K562 (cell line): Measurements from ENCODE around the gene UQCRC2. TPM values are rescaled to one million over a fixed set of nuclear protein-coding genes. Genes with fewer than 3 reads are reported as not detected.
A peak's percentile ranks its signal among the peaks of the same experiment; 100 is the strongest.

Source experiments
- ATAC-seq: fragments of 200-7000 bp; cut with Tn5 transposase; 3 replicates; pipeline ENCODE4 v1.9.1; 2020; ENCODE audit warnings: moderate library complexity
- BruUV-seq: library from RNA; stranded (reverse); fragments of 400-500 nt; replicated peaks from 2 replicates; lab custom pipeline; 2021; lab: Mats Ljungman, UMichigan
- CTCF ChIA-PET: fragments of 300-600 bp; formaldehyde crosslinking; extraction: SDS; loops from one replicate; lab custom pipeline; 2021; ENCODE audit warnings: low intra/inter-chr PET ratio; lab: Yijun Ruan, JAX
- POLR2A ChIA-PET: fragments of 300-600, 350-650 bp; sonication (Branson Sonifier 250); formaldehyde crosslinking; extraction: SDS; loops from one replicate; lab custom pipeline; 2021; ENCODE audit warnings: antibody characterized with exemption, inconsistent platforms; lab: Yijun Ruan, JAX
- DNase-seq, 4 experiments: peaks; one replicate each; pipeline versions ENCODE4 v3.0.0 to v3.0.0-alpha.2; 2011 to 2018; ENCODE audit warnings: low spot score in 3 of 4, mixed read lengths in 3 of 4; ENCODE audit errors: extremely low read depth in 1 of 4
- FAIRE-seq: peaks from 2 replicates; lab custom pipeline; 2011; peaks lifted over from hg19 to GRCh38; lab: Jason Lieb, UNC
- H2AFZ ChIP-seq: 2 replicates; pipeline ENCODE4 v1.6.0; 2011; ENCODE audit warnings: low read depth, low read length, control low read depth, inconsistent platforms
- H3K27ac ChIP-seq: fragments of 200-600 bp; 3 replicates; pipeline ENCODE4 v1.8.0; 2011; ENCODE audit warnings: low read depth, mild to moderate bottlenecking, control low read depth, inconsistent platforms, low read length, moderate library complexity, mixed read lengths; ENCODE audit errors: extremely low read depth
- H3K27me3 ChIP-seq, 2 experiments: fragments of 300-600 bp in 1 of 2; 2 replicates in 1 of 2; 3 replicates in 1 of 2; pipeline versions ENCODE4 v1.6.0 to v1.8.0; 2011; ENCODE audit warnings: inconsistent platforms in 2 of 2, low read length in 2 of 2, mild to moderate bottlenecking in 1 of 2, mixed read lengths in 1 of 2, moderate library complexity in 1 of 2; ENCODE audit not compliant: control insufficient read depth in 2 of 2, insufficient read depth in 2 of 2
- H3K36me3 ChIP-seq: fragments of 300-600 bp; 3 replicates; pipeline ENCODE4 v1.8.0; 2011; ENCODE audit warnings: mild to moderate bottlenecking, low read length, inconsistent platforms; ENCODE audit not compliant: control insufficient read depth, insufficient read depth
- H3K4me1 ChIP-seq, 2 experiments: fragments of 200-600 bp in 1 of 2; replicated peaks in 1 of 2; 2 replicates in 1 of 2; 3 replicates in 1 of 2; pipeline versions ENCODE4 v1.5.1 to v1.8.0; 2011; ENCODE audit warnings: inconsistent platforms in 2 of 2, low read length in 2 of 2, mild to moderate bottlenecking in 1 of 2, mixed read lengths in 1 of 2, moderate library complexity in 1 of 2; ENCODE audit not compliant: control insufficient read depth in 2 of 2, insufficient read depth in 2 of 2
- H3K4me2 ChIP-seq: 2 replicates; pipeline ENCODE4 v1.6.1; 2011; ENCODE audit warnings: low read length, control low read depth, inconsistent platforms, mixed read lengths; ENCODE audit not compliant: insufficient read depth
- H3K4me3 ChIP-seq: fragments of 200-600 bp; sonication (generic), shearing (Covaris generic); 2 replicates; pipeline ENCODE4 v1.5.1; 2016; ENCODE audit warnings: control low read depth, inconsistent platforms
- H3K79me2 ChIP-seq: fragments of 200-600 bp; 3 replicates; pipeline ENCODE4 v1.8.0; 2011; ENCODE audit warnings: low read length, inconsistent platforms; ENCODE audit not compliant: control insufficient read depth, insufficient read depth
- H3K9ac ChIP-seq, 2 experiments: 2 replicates each; pipeline versions ENCODE4 v1.6.0 to v1.6.1; 2011; ENCODE audit warnings: low read depth in 2 of 2, low read length in 2 of 2, control low read depth in 1 of 2, inconsistent platforms in 1 of 2, mild to moderate bottlenecking in 1 of 2, mixed read lengths in 1 of 2; ENCODE audit not compliant: insufficient read depth in 1 of 2
- H3K9me1 ChIP-seq: one replicate; pipeline ENCODE4 v1.6.0; 2011; ENCODE audit warnings: inconsistent platforms, mild to moderate bottlenecking, low read length, moderate library complexity; ENCODE audit not compliant: control insufficient read depth, insufficient read depth
- H3K9me3 ChIP-seq: replicated peaks from 2 replicates; pipeline ENCODE4 v1.5.1; 2011; ENCODE audit warnings: low read depth, low read length, inconsistent platforms; ENCODE audit not compliant: control insufficient read depth, insufficient read depth
- H4K20me1 ChIP-seq: replicated peaks from 2 replicates; pipeline ENCODE4 v1.6.1; 2011; ENCODE audit warnings: low read length, inconsistent platforms, mixed read lengths; ENCODE audit not compliant: control insufficient read depth, insufficient read depth
- ARNT ChIP-seq, 2 experiments: fragments of 450-650 bp; IDR thresholded peaks; 2 replicates each; pipeline ENCODE4 v1.6.1; 2016; ENCODE audit warnings: mild to moderate bottlenecking in 1 of 2
- ELF2 ChIP-seq: fragments of 250-450 bp; sonication (Bioruptor Pico); IDR thresholded peaks from 2 replicates; pipeline ENCODE4 v1.5.0; 2021; ENCODE audit warnings: mild to moderate bottlenecking
- GTF2E2 ChIP-seq: fragments of 200-800 bp; sonication (Bioruptor generic); IDR thresholded peaks from 2 replicates; pipeline ENCODE4 v1.6.1; 2016; ENCODE audit warnings: missing genetic modification characterization, missing compliant biosample characterization
- HDAC1 ChIP-seq, 2 experiments: fragments of 450-650 bp; IDR thresholded peaks; 2 replicates each; pipeline ENCODE4 v1.6.1; 2016 to 2017; ENCODE audit warnings: inconsistent platforms in 1 of 2, mild to moderate bottlenecking in 1 of 2, moderate library complexity in 1 of 2
- HDGF ChIP-seq: fragments of 450-650 bp; IDR thresholded peaks from 2 replicates; pipeline ENCODE4 v1.6.1; 2016
- HMG20B ChIP-seq: fragments of 250-450 bp; sonication (Bioruptor Pico); IDR thresholded peaks from 2 replicates; pipeline ENCODE4 v1.5.0; 2021; ENCODE audit warnings: mild to moderate bottlenecking
- HNRNPLL ChIP-seq: fragments of 200-400 bp; formaldehyde crosslinking; IDR thresholded peaks from 2 replicates; pipeline ENCODE4 v1.6.1; 2017; ENCODE audit warnings: low read length, low read depth, mild to moderate bottlenecking; ENCODE audit not compliant: poor library complexity, severe bottlenecking
- PHB2 ChIP-seq: fragments of 450-650 bp; IDR thresholded peaks from 2 replicates; pipeline ENCODE4 v1.6.1; 2017; ENCODE audit warnings: low read depth
- PRMT5 ChIP-seq: sonication (generic); formaldehyde crosslinking; IDR thresholded peaks from 2 replicates; pipeline ENCODE4 v1.5.0; 2020; ENCODE audit warnings: missing genetic modification reagents
- SMAD4 ChIP-seq: fragments of 250-450 bp; sonication (Bioruptor Pico); conservative IDR thresholded peaks from 2 replicates; pipeline ENCODE4 v1.8.0; 2021; ENCODE audit warnings: inconsistent platforms, mild to moderate bottlenecking, moderate library complexity
- TARDBP ChIP-seq: fragments of 450-650 bp; IDR thresholded peaks from 2 replicates; pipeline ENCODE4 v1.6.1; 2016
- TBL1XR1 ChIP-seq, 2 experiments: IDR thresholded peaks; 2 replicates each; pipeline ENCODE4 v1.6.1; 2012; ENCODE audit warnings: improper control_type of control experiment in 2 of 2, low read length in 2 of 2, mild to moderate bottlenecking in 1 of 2
- ZBTB7A ChIP-seq: IDR thresholded peaks from 2 replicates; pipeline ENCODE4 v1.6.1; 2011; ENCODE audit warnings: low read depth, mild to moderate bottlenecking, low read length, moderate library complexity, borderline replicate concordance; ENCODE audit not compliant: control insufficient read depth
- ZNF778 ChIP-seq: fragments of 450-650 bp; formaldehyde crosslinking; IDR thresholded peaks from 2 replicates; pipeline ENCODE4 v1.4.0; 2020; ENCODE audit warnings: mild to moderate bottlenecking, moderate library complexity
- WGBS: fragments of 100-300 bp; shearing (Covaris generic); methylation state at CpG from one replicate; pipeline ENCODE4 v1.1.6; 2016; ENCODE audit warnings: low coverage, mixed read lengths; ENCODE audit not compliant: insufficient coverage; ENCODE audit errors: missing lambda C conversion rate; 5-methylcytosine and 5-hydroxymethylcytosine counted together
- in situ Hi-C: fragments of 300-500 bp; cut with MboI; formaldehyde crosslinking; loops from 4 replicates; pipeline ENCODE4 v1.15.0; 2018; ENCODE audit warnings: inconsistent platforms, mixed read lengths
- intact Hi-C: fragments of 100-400 bp; cut with micrococcal nuclease; formaldehyde crosslinking; loops from 2 replicates; pipeline ENCODE4 v1.14.2; 2022
- polyA plus RNA-seq, 8 experiments: library from polyadenylated mRNA; depleted of rRNA in 4 of 8; stranded (reverse) in 5 of 8; unstranded in 3 of 8; fragments of >200 nt; fragmentation: Nextera tagmentation in 2 of 8; fragmentation: Illumina TruSeq in 1 of 8; extraction: Ambion mirVana in 2 of 8; extraction: Trizol in 1 of 8; gene quantifications; 2 replicates each; pipeline versions ENCODE4 v1.2.1 to v1.2.3, GENCODE V29; 2011 to 2014; ENCODE audit warnings: inconsistent platforms in 1 of 8, missing spikeins in 1 of 8
- total RNA-seq, 7 experiments: library from RNA; depleted of rRNA in 6 of 7; stranded (reverse); fragments of >200 nt in 6 of 7; fragmentation: Illumina TruSeq in 2 of 7; extraction: Trizol in 2 of 7; gene quantifications; 2 replicates each; pipeline versions ENCODE4 v1.2.1 to v1.2.3, GENCODE V29; 2011 to 2021; ENCODE audit warnings: low replicate concordance in 1 of 7
- TF ChIP-seq, protein P1 (sequence below): fragments of 250-450 bp; sonication (Bioruptor Pico); IDR thresholded peaks from 2 replicates; pipeline ENCODE4 v1.5.0; 2020; ENCODE audit warnings: mild to moderate bottlenecking, borderline replicate concordance
- TF ChIP-seq, protein P2 (sequence below), 2 experiments: fragments of 450-650 bp; IDR thresholded peaks; 2 replicates each; pipeline ENCODE4 v1.6.1; 2016

The UQCRC2 gene
- total and polyA plus RNA-seq, 9 of the 15 experiments (the other 6 are each of a cell fraction or from before 2014, with no cell fraction given) = 177 to 516 (median 319) TPM

DNA sequence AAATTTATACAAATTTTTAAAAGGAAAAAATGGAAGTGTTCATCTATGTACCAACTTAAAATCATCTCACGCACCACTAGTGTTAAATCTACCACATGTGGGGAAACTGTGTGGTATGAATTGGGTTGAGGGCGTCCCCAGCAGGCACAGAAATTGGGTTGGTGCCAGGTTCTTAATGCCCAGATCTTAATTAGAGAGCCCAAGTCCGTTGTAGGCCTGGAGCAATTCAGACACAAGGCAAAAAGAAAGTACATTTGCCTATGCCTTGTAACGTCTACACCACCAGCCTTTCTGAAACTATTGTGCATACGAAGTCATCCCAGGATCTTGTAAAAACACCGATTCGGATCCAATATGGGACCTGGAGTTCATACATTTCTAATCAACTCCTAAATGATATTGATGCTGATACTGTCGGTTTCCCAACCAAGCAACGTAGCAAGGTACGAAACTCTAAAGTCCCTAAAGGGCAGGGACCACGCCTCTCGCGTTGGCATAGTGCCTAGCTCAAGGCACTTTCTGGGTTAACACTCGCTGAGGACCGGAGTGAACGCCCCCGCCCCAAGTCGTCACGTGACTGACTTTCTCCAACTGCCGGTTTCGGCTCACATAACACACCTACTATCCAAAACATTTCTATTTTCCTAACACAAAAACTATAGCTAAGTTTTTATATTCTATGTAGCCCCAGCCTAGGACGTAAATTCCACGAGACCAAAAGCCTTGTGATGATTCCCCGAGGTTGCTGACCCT, 945 bp upstream of the UQCRC2 start (continued):
- TF ChIP-seq SMAD4 = 0 out of 2 replicates have a peak, but pooled peaks have one; percentile 1

GRCh38 chr16:21953541-21953902, 361 bp downstream of the UQCRC2 start:
- peaks cover 5% of the 10 kb centered on the region for H3K9me1 ChIP-seq
- TSS peak; percentile 76 for BruUV-seq
- H3K27ac ChIP-seq = peak overlapping the region; percentile 98
- ChIA-PET POLR2A (interaction anchor here (0.6 to 1.4 kb wide), 19 partner anchors 9 to 1121 kb away, joined by 3 to 6 read pairs (median 4); no protein-coding TSS in a partner anchor), CTCF (interaction anchor here (0.6 kb wide), 1 partner anchor 630 kb away, joined by 3 read pairs; no protein-coding TSS in a partner anchor)
- H2AFZ ChIP-seq = peak overlapping the region; percentile 98
- H3K9ac ChIP-seq = peak overlapping the region; percentile 97 to 100
- peak; percentile 64 for ATAC-seq
- no peaks in the 10 kb centered on the region for H3K27me3 ChIP-seq
- FAIRE-seq = no peak
- WGBS = under 1% methylated on average over 14 of the region's 15 CpGs
- H3K4me3 ChIP-seq = peak overlapping the region; percentile 92
- peak overlapping the region; percentile 99 for H3K4me2 ChIP-seq
- H4K20me1 ChIP-seq = peaks cover 19% of the 10 kb centered on the region
- intact Hi-C loops = loop anchor here (5.0 kb wide), 3 partner anchors 124 to 234 kb away; no protein-coding TSS in a partner anchor
- no peaks in the 10 kb centered on the region for H3K9me3 ChIP-seq
- in situ Hi-C loops = no loop called here
- H3K4me1 ChIP-seq = peaks cover 4 to 7% of the 10 kb centered on the region in 2 experiments; a peak in 3 of 5 replicates
- H3K36me3 ChIP-seq = peaks cover 40% of the 10 kb centered on the region
- DNase-seq = no peak
- H3K79me2 ChIP-seq = peaks cover 73% of the 10 kb centered on the region
- TF ChIP-seq PRMT5 (CRISPR knock-in tag) = 0 out of 2 replicates have a peak, but pooled peaks have one; percentile 34
- TF ChIP-seq HMG20B = no peak
- 0 out of 2 replicates have a peak, but pooled peaks have one; percentile 23 for TF ChIP-seq HDGF
- 0 out of 4 replicates have a peak, but pooled peaks of 1 of the 2 experiments have one; percentile 41 for TF ChIP-seq ARNT (IDR thresholded peaks at IDR 0.05)
- TF ChIP-seq ZBTB7A = 0 out of 2 replicates have a peak, but pooled peaks have one; percentile 12
- TF ChIP-seq TARDBP = no peak
- TF ChIP-seq, protein P1, sequence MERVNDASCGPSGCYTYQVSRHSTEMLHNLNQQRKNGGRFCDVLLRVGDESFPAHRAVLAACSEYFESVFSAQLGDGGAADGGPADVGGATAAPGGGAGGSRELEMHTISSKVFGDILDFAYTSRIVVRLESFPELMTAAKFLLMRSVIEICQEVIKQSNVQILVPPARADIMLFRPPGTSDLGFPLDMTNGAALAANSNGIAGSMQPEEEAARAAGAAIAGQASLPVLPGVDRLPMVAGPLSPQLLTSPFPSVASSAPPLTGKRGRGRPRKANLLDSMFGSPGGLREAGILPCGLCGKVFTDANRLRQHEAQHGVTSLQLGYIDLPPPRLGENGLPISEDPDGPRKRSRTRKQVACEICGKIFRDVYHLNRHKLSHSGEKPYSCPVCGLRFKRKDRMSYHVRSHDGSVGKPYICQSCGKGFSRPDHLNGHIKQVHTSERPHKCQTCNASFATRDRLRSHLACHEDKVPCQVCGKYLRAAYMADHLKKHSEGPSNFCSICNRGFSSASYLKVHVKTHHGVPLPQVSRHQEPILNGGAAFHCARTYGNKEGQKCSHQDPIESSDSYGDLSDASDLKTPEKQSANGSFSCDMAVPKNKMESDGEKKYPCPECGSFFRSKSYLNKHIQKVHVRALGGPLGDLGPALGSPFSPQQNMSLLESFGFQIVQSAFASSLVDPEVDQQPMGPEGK (CRISPR knock-in tag) = no peak
- no peak for TF ChIP-seq ELF2 (CRISPR knock-in tag)
- 0 out of 4 replicates have a peak, but pooled peaks of 1 of the 2 experiments have one; percentile 0 for TF ChIP-seq TBL1XR1 (IDR thresholded peaks at IDR 0.05; ENCODE audit: low read length in 2 of 2)
- TF ChIP-seq, protein P2, sequence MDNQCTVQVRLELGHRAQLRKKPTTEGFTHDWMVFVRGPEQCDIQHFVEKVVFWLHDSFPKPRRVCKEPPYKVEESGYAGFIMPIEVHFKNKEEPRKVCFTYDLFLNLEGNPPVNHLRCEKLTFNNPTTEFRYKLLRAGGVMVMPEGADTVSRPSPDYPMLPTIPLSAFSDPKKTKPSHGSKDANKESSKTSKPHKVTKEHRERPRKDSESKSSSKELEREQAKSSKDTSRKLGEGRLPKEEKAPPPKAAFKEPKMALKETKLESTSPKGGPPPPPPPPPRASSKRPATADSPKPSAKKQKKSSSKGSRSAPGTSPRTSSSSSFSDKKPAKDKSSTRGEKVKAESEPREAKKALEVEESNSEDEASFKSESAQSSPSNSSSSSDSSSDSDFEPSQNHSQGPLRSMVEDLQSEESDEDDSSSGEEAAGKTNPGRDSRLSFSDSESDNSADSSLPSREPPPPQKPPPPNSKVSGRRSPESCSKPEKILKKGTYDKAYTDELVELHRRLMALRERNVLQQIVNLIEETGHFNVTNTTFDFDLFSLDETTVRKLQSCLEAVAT (IDR thresholded peaks at IDR 0.05) = 0 out of 4 replicates have a peak, but pooled peaks of 1 of the 2 experiments have one; percentile 14
- peak; percentile 37; the same call in 1 of the 2 replicates for TF ChIP-seq PHB2
- peak; percentile 20; the same call in 1 of the 2 replicates for TF ChIP-seq GTF2E2 (tag)
- TF ChIP-seq HNRNPLL = no peak
- peak in 1 of 2 experiments; percentile 37; a peak in 1 of 4 replicates for TF ChIP-seq HDAC1 (IDR thresholded peaks at IDR 0.05)
- no peak for TF ChIP-seq ZNF778 (CRISPR knock-in tag)
